ENCODE results near the gene SELENBP1.
A peak's percentile ranks its signal among the peaks of the same experiment; 100 is the strongest.
"Not testable (repeated sequence)": the region's sequence is repeated elsewhere in the genome, so short reads cannot be mapped to it uniquely, and the experiment has no call there.

The SELENBP1 gene

GRCh38 chr1:151377150-151377884 lies 4.8 kb upstream of the SELENBP1 start:
- DNase-seq (ENCODE audit: low read depth in 2 of 2), result no peak

GRCh38 chr1:151373196-151373595 lies 691 bp upstream of the SELENBP1 start:
- DNase-seq (ENCODE audit: low read depth in 2 of 2), result no peak

- DNase-seq (ENCODE audit: low read depth in 2 of 2), result no peak
These were observed 991 bp downstream of the SELENBP1 start for GRCh38 chr1:151371370-151372057.

- no peak for DNase-seq (ENCODE audit: low read depth in 2 of 2)
These were observed 2.1 kb downstream of the SELENBP1 start for GRCh38 chr1:151370211-151370911.

GRCh38 chr1:151369621-151370048 lies 2.9 kb downstream of the SELENBP1 start:
- DNase-seq (ENCODE audit: low read depth in 2 of 2), result no peak

GRCh38 chr1:151369302-151369610 lies 3.2 kb downstream of the SELENBP1 start:
- no peak for DNase-seq (ENCODE audit: low read depth in 2 of 2)

GRCh38 chr1:151368393-151369301 lies 3.9 kb downstream of the SELENBP1 start:
- no peak for DNase-seq (ENCODE audit: low read depth in 2 of 2)

GRCh38 chr1:151367658-151368392 lies 4.7 kb downstream of the SELENBP1 start:
- DNase-seq (ENCODE audit: low read depth in 2 of 2), result no peak

GRCh38 chr1:151364996-151365395 lies 7.5 kb downstream of the SELENBP1 start:
- DNase-seq (ENCODE audit: low read depth in 2 of 2), result no peak

- DNase-seq (ENCODE audit: low read depth in 2 of 2), result no peak
These were observed 10.0 kb downstream of the SELENBP1 start for GRCh38 chr1:151362308-151363155.

- no peak for DNase-seq (ENCODE audit: low read depth in 2 of 2)
These were observed 10.6 kb downstream of the SELENBP1 start for GRCh38 chr1:151361883-151362282.

GRCh38 chr1:151356696-151357095 lies 15.8 kb downstream of the SELENBP1 start:
- no peak for DNase-seq (ENCODE audit: low read depth in 2 of 2)

- no peak for DNase-seq (ENCODE audit: low read depth in 2 of 2)
These were observed 20.3 kb downstream of the SELENBP1 start for GRCh38 chr1:151352021-151352718.

- DNase-seq (ENCODE audit: low read depth in 2 of 2), result not testable (repeated sequence)
These were observed 22.2 kb downstream of the SELENBP1 start for GRCh38 chr1:151350323-151350722.

- DNase-seq (ENCODE audit: low read depth in 2 of 2), result no peak
These were observed 24.8 kb downstream of the SELENBP1 start for GRCh38 chr1:151347523-151348246.

- peak; percentile 78 to 83 for DNase-seq (ENCODE audit: low read depth in 2 of 2)
These were observed 25.6 kb downstream of the SELENBP1 start, which contains the start of gene RFX5 for GRCh38 chr1:151346769-151347522. Gene RFX5 (minus strand): TSS chr1:151347252. CDS start chr1:151346320, 932 bp downstream.

GRCh38 chr1:151346082-151346768 lies 26.3 kb downstream of the SELENBP1 start:
- DNase-seq (ENCODE audit: low read depth in 2 of 2), result no peak
